Measurements from ENCODE around the gene CTNNA2.

Gene CTNNA2

DNA sequence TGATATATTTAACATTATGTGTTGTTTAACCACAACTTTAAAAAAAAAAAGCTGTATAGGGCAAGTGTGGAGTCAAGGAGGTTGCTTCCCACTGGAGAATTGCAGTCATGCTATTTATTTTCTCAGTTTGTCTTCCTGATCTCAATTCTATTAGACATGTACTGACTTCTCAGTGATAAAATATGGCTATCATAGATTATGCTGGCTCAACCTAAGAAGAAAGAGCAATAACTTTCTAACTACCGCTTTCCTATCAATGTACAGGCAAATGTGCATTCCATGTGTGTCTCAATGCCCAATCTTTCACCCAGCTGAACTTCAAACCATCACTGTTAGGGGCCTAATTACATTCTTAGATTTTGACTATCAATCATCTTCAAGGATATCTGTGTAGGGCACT is 201.4 kb downstream of the CTNNA2 start:
- no peak for DNase-seq

DNA sequence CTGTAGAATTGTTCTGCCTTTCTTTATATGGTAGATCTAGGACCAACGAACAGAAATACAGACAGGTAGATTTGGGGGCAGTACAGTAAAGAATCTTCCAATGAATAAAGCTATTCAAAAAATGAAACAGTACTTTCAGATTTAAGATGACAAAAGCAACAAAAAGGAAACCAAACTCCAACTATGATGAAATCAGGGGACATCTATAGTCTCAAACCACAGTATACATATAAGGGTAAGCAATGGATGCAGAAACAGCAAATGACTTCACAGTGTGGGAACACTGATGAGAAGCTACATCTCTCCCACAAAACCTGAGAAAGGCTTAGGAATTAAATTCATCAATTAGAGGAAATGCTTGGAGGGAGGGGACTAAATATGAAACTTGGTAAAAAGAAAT is 202.5 kb downstream of the CTNNA2 start:
- DNase-seq: no peak

GRCh38 chr2:79716266-79716665 is 203.4 kb downstream of the CTNNA2 start:
- DNase-seq: no peak

DNA sequence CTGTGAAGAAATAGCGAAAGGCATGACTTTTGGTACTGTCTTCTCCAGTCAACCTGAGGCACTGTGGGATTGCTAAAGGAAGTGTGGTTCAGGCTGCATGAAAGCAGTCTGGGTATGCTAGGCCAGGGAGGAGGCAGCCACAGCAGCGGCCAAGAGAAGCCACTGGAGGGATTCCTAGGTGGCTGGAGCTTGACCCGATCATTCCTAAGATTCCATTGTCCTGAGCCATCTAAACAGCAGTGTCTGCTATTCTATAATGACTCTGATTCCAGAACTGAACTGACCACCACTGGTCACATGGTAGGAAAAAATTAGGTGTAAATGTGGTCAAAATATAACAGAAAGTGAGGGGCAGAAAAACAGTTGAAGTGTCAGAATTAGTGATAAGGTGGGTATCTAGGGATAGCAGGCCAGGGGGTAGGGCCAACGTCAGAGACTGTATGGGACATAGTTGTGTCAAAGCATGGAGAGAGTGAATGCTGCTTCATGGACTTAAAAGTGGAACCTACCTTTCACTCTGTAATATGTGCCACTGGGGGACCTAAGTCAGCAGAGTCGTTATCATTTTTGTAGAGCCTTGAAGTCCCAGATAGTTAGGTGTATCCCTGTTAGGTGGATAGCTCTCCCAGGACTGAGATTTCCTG is 204.6 kb downstream of the CTNNA2 start:
- no peak for DNase-seq

DNA sequence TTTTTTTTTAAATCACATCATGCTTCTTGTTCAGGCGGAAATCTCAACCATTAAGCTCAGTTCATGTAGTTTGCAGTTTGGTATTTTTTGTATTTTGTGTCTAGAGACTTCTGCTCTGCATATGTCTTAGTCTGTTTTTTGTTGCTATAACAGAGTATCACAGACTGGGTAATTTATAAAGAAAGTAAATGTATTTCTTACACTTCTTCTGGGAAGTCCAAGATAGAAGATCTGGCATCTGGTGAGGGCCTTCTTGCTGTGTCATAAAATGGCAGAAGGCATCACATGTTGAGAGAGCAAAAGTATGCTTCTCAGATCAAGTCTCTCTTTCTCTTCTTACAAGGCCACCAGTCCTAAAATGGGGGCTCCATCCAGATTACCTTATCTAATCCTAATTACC is 208.2 kb downstream of the CTNNA2 start:
- no peak for DNase-seq

GRCh38 chr2:79721966-79722365 is 209.1 kb downstream of the CTNNA2 start:
- no peak for DNase-seq

- no peak for DNase-seq
These were observed 211.0 kb downstream of the CTNNA2 start for GRCh38 chr2:79723830-79724229.

GRCh38 chr2:79729532-79729931 is 216.7 kb downstream of the CTNNA2 start:
- DNase-seq: no peak

- DNase-seq: no peak
These were observed 221.7 kb downstream of the CTNNA2 start for GRCh38 chr2:79734518-79734917.

GRCh38 chr2:79740879-79741443 is 228.1 kb downstream of the CTNNA2 start:
- DNase-seq: no peak

GRCh38 chr2:79750321-79750720 is 237.5 kb downstream of the CTNNA2 start:
- DNase-seq: no peak

DNA sequence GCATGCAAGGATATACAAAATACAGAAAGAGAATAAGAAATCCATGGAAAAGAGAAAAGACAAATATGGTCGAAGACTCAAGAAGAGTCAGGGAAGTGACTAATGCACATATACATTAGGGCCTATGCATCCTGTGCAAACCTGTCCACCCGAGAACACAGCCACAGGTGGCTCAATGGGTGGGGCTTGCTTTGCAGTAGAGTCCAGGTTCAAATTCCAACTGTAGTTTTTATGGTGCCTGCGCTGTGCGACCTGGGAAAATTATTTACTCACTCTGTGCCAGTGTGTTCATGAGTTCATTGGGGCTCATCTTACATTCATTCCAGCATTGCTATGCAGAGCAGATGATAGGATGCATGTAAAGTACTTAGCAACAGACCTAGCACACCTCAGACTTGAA is 244.7 kb downstream of the CTNNA2 start:
- no peak for DNase-seq

- DNase-seq: no peak
These were observed 245.2 kb downstream of the CTNNA2 start for GRCh38 chr2:79758042-79758441.

DNA sequence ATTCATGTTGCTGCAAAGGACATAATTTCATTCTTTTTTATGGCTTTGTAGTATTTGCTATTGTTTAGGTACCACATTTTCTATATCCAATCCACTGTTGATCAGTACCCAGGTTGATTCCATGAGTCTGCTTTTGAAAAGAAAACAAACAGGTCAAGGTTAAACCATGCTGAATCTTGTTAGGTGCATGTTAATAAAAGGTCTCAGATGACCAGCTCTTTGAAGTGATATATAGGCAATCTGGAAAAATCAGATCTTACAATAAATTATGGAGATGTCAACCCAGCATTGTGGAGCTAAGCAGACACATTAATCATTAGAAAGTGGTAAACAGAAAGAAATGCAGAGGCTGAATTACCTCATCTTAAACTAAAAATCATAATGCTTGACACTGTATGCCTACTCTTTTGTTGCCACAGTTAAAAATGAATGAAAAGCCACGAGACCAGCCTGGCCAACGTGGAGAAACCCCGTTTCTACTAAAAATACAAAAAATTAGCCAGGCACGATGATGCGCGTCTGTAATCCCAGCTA is 246.0 kb downstream of the CTNNA2 start:
- no peak for DNase-seq

GRCh38 chr2:79770926-79771325 is 258.1 kb downstream of the CTNNA2 start:
- no peak for DNase-seq

GRCh38 chr2:79771493-79771892 is 258.6 kb downstream of the CTNNA2 start:
- no peak for DNase-seq

GRCh38 chr2:79774016-79774415 is 261.2 kb downstream of the CTNNA2 start:
- no peak for DNase-seq

GRCh38 chr2:79776461-79776860 is 263.6 kb downstream of the CTNNA2 start:
- DNase-seq: no peak

DNA sequence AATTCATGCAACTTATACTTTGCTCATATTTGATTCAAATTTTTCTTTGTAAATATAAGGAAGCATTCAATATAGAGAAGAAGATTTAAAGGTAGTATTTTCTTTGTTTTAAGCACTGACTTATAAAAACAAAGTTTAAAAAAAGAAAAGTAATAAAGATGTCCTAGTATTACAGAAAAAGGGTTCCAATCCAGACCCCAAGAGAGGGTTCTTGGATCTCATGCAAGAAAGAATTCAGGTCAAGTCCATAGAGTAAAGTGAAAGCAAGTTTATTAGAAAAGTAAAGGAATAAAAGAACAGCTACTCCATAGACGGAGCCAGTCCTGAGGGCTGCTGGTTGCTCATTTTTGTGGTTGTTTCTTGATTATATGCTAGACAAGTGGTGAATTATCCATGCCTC is 267.9 kb downstream of the CTNNA2 start:
- DNase-seq: no peak

GRCh38 chr2:79782576-79783452 is 270.0 kb downstream of the CTNNA2 start:
- DNase-seq: no peak

GRCh38 chr2:79788952-79789651 is 276.3 kb downstream of the CTNNA2 start:
- no peak for DNase-seq

DNA sequence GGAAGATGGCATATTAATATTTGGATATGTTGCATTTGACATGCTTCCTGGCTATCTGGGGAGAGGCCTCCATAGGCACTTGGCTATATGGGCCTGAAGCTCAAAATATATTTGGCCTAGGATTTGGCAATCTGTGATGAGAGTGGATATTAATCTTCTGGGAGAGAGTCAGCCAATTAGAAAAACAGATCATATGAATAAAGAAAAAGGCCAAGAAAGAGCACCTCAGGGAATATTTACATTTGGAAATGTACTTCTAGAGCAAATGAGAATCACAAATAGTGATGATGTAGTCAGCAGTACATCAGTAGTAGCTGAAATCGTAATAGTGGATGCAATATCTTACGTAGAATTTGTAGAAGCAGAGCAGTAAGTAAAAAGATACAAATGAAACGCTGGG is 277.0 kb downstream of the CTNNA2 start:
- no peak for DNase-seq

DNA sequence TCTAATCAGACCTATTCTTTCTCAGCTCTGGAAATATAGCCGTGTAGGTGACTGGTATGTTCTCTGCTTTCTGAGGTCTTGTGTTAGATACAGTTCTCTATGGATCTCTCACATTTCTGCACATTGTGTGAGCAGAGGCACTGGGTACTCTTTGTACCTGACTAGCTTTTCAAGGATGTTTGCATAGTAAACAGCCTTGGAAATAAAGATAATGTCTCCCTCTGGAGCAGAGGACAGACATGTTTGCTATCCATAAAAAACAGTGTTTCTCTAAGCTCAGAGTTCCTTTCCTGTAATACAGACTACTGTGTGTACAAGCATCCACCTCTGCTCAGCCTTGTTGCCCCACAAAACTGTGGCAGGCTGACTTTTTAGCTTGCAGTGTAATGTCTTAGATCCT is 279.2 kb downstream of the CTNNA2 start:
- no peak for DNase-seq

Measured in T-helper 2 cell (primary cell).